GM15510 (cell line): ENCODE data around the gene GRIK5.
A peak's percentile ranks its signal among the peaks of the same experiment; 100 is the strongest.

ENCODE experiments used
- POLR2A ChIP-seq: IDR thresholded peaks from 3 replicates; pipeline ENCODE4 v1.6.1; 2011; ENCODE audit warnings: borderline replicate concordance; ENCODE audit not compliant: insufficient read length; ENCODE audit errors: extremely low read depth

Gene GRIK5

DNA sequence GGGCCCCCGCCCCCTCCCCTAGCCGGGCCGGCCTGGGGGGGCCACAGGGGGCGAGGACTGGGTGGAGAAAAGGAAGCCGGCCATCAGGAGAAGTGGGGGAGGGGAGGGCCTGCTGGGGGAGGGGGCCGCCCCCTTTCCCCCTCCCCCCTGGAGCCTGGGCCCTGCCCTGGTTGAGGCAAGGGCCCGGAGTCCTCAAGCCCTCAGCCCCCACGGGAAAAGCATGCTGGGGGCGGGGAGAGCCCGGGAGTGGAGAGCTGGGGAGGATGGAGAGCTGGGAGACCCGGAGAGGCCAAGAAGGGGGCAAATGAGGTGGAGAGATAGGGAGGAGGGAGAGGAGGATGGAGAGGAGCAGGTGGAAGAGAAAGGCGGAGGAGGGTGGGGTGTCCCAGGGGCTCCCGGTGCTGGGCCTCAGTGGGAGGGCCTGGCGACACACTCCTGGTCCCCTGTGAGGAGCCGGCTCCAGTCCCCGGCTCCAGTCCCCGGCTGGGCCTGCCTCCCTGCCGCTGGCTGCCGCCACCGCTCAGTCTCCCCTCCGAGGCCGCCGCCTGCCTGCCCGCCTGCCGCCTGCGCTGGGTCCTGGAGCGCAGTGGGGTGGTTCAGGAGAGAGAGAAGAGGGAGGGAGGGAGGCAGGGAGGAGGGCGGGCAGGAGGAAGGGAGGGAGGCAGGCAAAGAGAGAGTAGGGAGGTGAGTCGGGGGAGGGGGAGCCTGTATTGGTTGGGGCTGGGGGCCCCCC lies at the start of gene GRIK5:
Gene GRIK5, minus strand, starts transcription at position 588 of the 733 bp plus-strand sequence. CDS start 4,436 bp downstream, outside the sequence.
- no peak for TF ChIP-seq POLR2A

DNA sequence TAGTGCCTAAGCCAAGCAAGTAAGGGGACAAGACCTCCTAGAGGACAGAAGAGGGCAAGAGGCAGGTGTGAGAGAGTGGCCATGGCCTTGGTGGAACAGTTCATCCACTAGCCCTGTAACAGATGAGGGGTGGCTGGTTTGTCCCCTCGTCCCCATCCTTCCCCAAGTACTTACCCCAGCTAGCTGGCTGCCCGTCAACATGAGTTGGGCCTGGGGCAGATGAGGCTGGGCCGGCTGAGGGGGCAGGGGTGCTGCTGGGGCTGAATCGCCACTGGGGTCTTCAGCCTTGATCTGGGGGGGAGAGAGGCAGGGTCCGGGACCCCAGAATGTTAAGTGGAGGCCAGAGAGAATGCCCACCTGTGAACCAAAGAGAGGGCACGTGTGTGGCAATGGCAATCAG lies 47.1 kb upstream of the GRIK5 start:
- TF ChIP-seq POLR2A = no peak

DNA sequence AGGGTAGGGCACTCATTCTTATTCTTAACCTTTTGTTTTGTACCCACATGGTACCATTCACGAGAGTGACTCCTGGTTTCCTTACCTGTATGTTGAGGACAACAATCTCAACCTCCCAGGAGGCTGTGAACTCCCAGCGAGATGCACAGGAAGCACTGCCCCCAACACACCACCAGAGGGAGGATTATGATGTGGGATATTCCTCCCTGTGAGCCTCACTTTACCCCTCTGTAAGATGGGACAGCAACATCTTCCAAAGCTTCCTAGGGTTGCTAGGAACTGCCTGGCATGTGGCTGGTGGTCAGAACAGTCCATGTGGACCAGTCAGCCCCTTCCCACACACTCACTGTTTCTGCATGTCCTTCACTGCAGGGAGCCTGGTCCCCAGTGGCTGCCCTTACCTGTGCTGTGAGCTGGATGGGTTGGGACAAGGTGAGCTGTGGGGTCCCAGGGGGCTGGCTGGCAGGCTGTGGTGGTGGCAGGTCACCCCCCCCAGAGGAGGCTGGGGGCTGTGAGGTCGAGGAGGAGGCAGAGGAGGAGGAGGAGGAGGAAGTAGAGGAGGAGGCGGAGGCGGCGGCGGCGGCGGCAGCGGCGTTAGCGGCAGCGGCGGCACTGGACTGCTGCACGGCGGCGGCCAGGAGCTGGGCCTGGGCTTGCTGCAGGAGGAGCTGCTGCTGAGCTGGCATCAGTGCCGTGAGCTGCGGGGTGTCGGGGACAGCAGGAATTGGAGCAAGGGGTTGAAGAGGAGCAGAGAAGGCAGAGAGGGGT lies 46.5 kb upstream of the GRIK5 start:
- no peak for TF ChIP-seq POLR2A

DNA sequence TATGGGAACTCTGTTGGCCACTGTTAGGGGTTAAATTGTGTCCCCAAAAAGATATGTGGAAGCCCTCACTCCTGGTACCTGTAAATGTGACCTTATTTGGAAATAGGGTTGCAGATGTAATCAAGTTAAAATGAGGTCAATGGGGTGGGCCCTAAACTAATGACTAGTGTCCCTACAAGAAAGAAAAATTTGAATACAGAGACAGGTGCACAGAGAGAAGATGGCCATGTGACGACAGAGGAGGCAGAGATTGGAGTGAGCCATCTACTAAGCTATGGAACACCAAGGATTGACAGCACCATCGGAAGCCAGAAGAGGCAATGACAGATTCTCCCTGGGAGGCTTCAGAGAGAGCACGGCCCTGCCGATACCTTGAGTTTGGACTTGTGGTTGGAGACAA lies 45.7 kb upstream of the GRIK5 start:
- TF ChIP-seq POLR2A = no peak

- no peak for TF ChIP-seq POLR2A
Measured at GRCh38 chr19:42115219-42115618, 45.2 kb upstream of the GRIK5 start.

DNA sequence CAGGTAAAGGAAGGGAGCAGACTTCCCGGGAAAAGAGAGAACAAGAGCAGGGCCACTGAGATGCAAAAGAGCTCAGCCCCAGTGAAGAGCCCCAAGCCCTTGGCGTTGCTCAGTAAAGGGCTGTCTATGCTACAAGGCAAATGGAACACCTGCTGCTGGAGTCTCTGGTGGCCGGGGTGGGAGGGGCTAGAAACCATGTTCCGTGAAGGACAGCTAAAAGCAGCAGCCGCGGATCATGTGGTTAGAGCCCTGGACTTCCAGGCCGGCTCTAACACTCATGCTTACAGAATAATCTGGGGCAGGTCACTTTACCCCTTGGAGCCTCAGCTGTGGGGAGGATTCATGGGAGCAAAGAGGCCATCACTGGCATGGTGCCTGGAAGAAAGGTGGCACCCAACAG lies 44.4 kb upstream of the GRIK5 start:
- peak; percentile 20 for TF ChIP-seq POLR2A

- no peak for TF ChIP-seq POLR2A
Measured at GRCh38 chr19:42113641-42114348, 43.8 kb upstream of the GRIK5 start.

DNA sequence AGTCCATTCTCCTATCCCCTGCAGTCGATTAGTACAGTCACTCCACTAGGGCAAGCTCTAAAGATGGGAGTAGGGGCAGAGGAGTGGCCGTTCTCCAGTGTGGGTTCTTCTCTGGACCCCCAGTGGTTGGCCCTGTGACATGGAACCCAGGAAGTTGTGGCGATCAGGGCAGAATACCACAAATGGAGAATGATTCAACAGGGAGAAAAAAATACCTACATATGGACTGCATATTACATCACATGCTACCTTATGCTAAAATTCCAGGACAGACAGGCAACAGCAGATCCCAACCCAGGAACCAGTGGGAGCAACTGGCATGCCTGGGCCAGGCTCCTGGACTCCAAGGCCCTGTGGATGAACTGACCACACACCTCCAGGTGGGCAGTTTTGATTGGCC lies 41.8 kb upstream of the GRIK5 start:
- no peak for TF ChIP-seq POLR2A

DNA sequence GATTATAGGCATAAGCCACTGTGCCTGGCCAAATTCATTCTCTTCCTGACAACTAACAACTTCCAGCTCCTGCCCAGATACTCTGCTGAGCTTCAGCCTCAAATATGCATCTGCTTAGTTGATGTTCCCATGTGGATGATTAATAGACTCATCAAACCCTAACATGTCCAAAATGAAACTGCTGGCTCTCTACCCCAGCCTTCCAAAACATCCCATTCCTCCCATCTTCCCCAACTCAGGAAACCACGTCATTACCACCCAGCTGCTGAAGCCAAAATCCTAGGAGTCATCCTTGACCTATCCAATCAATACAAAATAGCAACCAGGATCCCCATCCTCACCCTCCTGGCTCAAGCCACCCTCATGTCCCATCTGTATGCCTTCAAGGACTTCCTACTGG lies 41.4 kb upstream of the GRIK5 start:
- TF ChIP-seq POLR2A = no peak

GRCh38 chr19:42110658-42111057 lies 40.7 kb upstream of the GRIK5 start:
- TF ChIP-seq POLR2A = no peak

GRCh38 chr19:42109896-42110295 lies 39.9 kb upstream of the GRIK5 start:
- no peak for TF ChIP-seq POLR2A

DNA sequence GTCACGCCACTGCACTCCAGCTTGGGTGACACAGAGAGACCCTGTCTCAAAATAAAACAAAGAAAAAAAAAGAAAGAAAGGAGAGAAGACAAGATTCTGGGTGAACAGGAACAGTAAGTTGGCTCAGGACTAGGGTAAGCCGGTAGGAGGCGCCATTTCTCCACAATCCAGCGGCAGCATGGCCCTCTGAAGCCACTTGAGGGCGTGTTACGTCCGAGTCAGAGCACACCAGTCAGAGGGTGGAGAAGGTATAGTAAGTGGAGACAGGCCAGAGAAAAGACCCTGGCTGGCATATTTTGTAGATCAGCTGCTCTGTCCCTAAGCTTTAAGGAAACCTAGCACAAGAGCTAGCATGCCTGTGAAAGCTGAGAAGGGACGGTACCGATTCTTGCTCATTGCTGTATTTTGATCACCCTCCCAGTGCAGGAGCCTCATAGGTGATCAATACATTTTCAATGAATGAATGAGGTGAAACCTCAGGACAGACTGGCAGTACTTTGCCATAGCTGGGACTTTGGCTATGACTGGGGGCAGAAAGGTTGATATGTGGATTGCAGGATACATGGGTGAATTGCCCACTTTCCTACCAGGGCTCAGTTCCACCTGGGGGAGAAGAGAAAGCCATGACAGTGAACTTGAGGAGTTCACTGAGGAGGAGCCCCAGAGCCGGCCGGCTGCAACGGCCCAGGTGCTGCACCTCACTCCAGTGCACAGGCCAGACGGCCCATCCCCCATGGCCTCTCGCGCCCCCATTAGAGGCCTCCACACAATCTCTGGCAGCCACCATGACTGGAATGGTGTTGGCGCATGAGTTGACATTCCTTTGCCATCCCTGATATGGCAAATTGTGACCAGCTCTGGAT lies 38.8 kb upstream of the GRIK5 start:
- no peak for TF ChIP-seq POLR2A

DNA sequence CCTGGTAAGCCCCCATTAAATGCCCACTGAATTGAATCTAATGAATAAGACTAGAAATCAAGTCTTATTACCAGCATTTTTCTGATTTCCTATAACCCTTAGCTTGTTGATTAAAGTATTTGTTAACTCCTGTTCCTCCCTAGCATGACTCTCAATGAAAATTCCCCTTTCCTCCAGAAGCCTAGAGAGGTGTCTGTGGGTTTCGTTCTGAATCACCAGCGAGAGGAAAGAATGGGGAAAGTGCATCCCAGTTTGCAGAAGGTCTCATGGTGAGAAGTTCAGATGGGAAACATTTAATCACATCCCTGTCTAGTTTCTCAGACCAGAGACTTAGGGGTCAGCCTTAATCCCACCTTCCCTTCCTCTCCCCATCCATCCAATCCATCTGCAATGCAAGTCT lies 35.4 kb upstream of the GRIK5 start:
- TF ChIP-seq POLR2A = no peak

DNA sequence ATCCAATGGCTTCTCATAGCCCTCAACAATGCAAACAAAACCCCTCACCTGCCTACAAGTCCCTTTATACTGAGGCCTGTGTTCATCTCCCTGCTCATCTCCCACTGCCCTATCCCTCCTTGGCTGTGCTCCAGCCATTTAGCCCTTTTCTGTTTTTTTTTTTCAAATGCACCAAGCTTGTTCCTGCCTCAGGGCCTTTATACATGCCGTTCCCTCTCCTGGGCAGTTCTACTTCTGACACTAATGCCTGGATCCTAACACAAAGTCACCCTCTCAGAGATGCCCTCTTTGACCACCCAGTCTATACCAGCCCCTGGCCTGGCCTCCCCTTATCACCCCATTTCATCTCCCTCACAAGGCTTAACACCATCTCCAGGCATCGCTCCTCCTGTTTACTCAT lies 32.9 kb upstream of the GRIK5 start:
- TF ChIP-seq POLR2A = no peak
